A673 (cell line): ENCODE measurements around the gene ST6GAL2. TPM values are rescaled to one million over a fixed set of nuclear protein-coding genes. Genes with fewer than 3 reads are reported as not detected.
A peak's percentile ranks its signal among the peaks of the same experiment; 100 is the strongest.

Experiments used
- BruUV-seq: library from RNA; stranded (reverse); fragments of 400-500 nt; replicated peaks from 2 replicates; lab custom pipeline; 2021; lab: Mats Ljungman, UMichigan
- CTCF ChIA-PET: fragments of 300-600 bp; sonication (Branson Sonifier 250); formaldehyde crosslinking; loops from one replicate; lab custom pipeline; 2022; ENCODE audit warnings: antibody characterized with exemption; lab: Charles Lee
- POLR2A ChIA-PET: fragments of 300-600 bp; sonication (Branson Sonifier 250); formaldehyde crosslinking; loops from one replicate; lab custom pipeline; 2022; ENCODE audit warnings: antibody characterized with exemption; ENCODE audit not compliant: low non-redundant PET; lab: Charles Lee
- DNase-seq: peaks from one replicate; pipeline ENCODE4 v3.0.0-alpha.2; 2015; ENCODE audit warnings: low spot score
- H3K27ac ChIP-seq: fragments of 200-600 bp; sonication (generic); 2 replicates; pipeline ENCODE4 v1.5.1; 2016; ENCODE audit warnings: mixed run types, low read depth, mild to moderate bottlenecking, mixed read lengths, antibody characterized with exemption, low read length; ENCODE audit not compliant: poor library complexity, severe bottlenecking
- H3K27me3 ChIP-seq: fragments of 200-600 bp; sonication (generic); replicated peaks from 2 replicates; pipeline ENCODE4 v1.6.1; 2017; ENCODE audit warnings: mixed run types, low read depth, mild to moderate bottlenecking, mixed read lengths, antibody characterized with exemption, low read length; ENCODE audit not compliant: insufficient read depth, poor library complexity
- H3K36me3 ChIP-seq: fragments of 200-600 bp; sonication (generic); 2 replicates; pipeline ENCODE4 v1.6.1; 2016; ENCODE audit warnings: mixed run types, mild to moderate bottlenecking, mixed read lengths, antibody characterized with exemption, low read length; ENCODE audit not compliant: insufficient read depth, poor library complexity, severe bottlenecking
- H3K4me1 ChIP-seq: fragments of 200-600 bp; sonication (generic); 2 replicates; pipeline ENCODE4 v1.6.1; 2017; ENCODE audit warnings: mixed run types, mild to moderate bottlenecking, mixed read lengths, antibody characterized with exemption, low read length; ENCODE audit not compliant: insufficient read depth, poor library complexity, severe bottlenecking
- H3K4me3 ChIP-seq: fragments of 200-600 bp; sonication (generic); 2 replicates; pipeline ENCODE4 v1.5.1; 2016; ENCODE audit warnings: low read depth, mixed run types, mild to moderate bottlenecking, mixed read lengths, low read length; ENCODE audit not compliant: poor library complexity, severe bottlenecking
- H3K9me3 ChIP-seq: fragments of 200-600 bp; sonication (generic); 2 replicates; pipeline ENCODE4 v1.6.1; 2016; ENCODE audit warnings: mixed run types, low read depth, mild to moderate bottlenecking, mixed read lengths, antibody characterized with exemption, low read length; ENCODE audit not compliant: poor library complexity, severe bottlenecking
- EZH2 ChIP-seq: fragments of 200-600 bp; sonication (generic); IDR thresholded peaks from 2 replicates; pipeline ENCODE4 v1.6.1; 2017; ENCODE audit warnings: borderline replicate concordance, low read depth, mild to moderate bottlenecking, mixed read lengths, antibody characterized with exemption, low read length; ENCODE audit not compliant: poor library complexity, severe bottlenecking
- intact Hi-C: fragments of 100-400 bp; cut with micrococcal nuclease; formaldehyde crosslinking; loops from one replicate; pipeline ENCODE4 v1.10.0; 2022; ENCODE audit not compliant: unreplicated experiment
- total RNA-seq: library from RNA; stranded (reverse); gene quantifications from 2 replicates; pipeline ENCODE4 v1.2.3, GENCODE V29; 2021
- TF ChIP-seq, protein P1 (sequence below): fragments of 300-800, 200-600 bp; sonication (generic); conservative IDR thresholded peaks from 2 replicates; pipeline ENCODE4 v1.5.1; 2017; ENCODE audit warnings: low read depth, mild to moderate bottlenecking, antibody characterized with exemption, low read length, moderate library complexity, mixed read lengths

The ST6GAL2 gene
- total RNA-seq, 1 experiment from 2014 or later: 0.56 TPM

DNA sequence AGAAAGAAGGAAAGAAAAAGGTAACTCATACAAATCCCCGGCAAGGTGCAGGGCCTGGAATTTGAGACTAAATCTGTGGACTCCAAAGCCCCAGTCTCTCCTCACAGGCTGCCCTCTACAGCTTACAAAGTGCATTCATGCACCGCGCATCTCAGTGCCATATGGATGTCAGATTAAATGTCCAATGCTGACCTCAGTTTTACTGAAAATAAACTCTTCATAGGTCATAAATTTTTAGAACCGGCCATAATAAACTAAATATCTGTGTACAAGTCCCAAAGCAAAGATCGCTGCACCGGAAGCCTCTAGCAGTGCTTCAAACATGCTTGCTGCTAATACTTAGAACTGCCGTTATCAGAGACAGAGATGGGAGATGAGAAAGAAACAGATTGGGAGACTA lies 17.7 kb downstream of the ST6GAL2 start:
- H3K36me3 ChIP-seq: no peaks in the 10 kb centered on the region
- no peaks in the 10 kb centered on the region for H3K27me3 ChIP-seq

DNA sequence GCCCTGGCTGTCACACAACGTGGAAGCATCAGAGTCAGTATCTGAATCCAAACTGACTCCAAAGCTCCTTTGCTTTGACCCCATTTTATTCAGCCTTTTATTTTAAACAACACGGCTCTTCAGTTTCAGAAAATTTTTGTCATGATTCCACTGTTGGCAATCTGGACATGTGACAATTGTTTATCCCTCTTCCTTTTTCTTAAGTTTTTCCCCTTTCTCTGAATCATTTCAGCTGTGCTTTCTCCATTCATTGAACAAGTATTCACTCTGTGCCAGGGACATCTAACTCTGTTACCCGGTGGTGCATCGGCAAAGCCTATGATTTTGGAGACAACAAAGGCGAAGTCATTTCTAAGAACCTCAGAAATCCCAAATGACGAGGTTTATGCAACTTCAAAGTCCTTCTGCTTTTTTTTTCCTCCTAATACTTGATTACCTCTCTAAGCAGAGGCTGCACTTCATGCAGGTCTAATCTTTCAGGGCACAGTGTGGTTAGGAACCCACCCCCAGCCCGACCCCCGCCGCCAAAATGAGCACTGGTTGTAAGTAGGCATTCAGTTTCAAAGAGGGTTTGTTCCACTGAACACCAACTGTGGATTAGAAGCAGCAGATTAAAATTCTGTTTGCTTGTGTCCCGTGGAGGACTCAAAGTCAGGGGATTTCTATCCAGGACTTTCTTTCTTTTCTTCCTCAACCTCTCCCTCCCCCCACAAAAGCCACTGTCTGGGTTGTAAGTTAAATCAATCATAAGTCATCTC lies 18.6 kb downstream of the ST6GAL2 start:
- no peaks in the 10 kb centered on the region for H3K36me3 ChIP-seq

More for the DNA sequence above, 17.7 kb downstream of the ST6GAL2 start:
- BruUV-seq: no TSS peak
- POLR2A ChIA-PET: no interaction called here
- Histone ChIP-seq H3K9me3 (no peaks in the 10 kb centered on the region), H3K4me1 (no peaks in the 10 kb centered on the region), H3K4me3 (no peak overlapping the region), H3K27ac (no peak overlapping the region)
- CTCF ChIA-PET: no interaction called here
- intact Hi-C loops: no loop called here
- DNase-seq: no peak
- TF ChIP-seq EZH2: no peak
- TF ChIP-seq, protein P1, sequence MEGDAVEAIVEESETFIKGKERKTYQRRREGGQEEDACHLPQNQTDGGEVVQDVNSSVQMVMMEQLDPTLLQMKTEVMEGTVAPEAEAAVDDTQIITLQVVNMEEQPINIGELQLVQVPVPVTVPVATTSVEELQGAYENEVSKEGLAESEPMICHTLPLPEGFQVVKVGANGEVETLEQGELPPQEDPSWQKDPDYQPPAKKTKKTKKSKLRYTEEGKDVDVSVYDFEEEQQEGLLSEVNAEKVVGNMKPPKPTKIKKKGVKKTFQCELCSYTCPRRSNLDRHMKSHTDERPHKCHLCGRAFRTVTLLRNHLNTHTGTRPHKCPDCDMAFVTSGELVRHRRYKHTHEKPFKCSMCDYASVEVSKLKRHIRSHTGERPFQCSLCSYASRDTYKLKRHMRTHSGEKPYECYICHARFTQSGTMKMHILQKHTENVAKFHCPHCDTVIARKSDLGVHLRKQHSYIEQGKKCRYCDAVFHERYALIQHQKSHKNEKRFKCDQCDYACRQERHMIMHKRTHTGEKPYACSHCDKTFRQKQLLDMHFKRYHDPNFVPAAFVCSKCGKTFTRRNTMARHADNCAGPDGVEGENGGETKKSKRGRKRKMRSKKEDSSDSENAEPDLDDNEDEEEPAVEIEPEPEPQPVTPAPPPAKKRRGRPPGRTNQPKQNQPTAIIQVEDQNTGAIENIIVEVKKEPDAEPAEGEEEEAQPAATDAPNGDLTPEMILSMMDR: peak; percentile 31; the same call in 1 of the 2 replicates

DNA sequence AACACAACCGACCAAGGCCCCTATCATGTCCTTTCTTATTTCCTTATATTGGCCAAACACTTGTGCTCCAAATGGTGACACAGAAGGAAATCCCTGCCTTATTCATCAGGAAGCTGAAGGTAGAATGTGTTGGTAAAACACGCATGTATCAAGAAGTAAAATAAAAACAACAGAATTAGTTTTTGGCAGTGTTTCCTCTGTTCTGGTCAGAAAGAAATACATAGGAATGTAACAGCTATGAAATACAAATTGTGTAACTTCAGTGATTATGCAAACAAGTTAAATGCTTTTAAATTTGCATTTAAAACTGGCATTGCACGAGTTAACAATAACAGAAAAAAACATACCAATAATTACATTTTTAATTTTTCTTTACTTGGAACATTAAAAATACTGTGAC lies 19.3 kb downstream of the ST6GAL2 start:
- Histone ChIP-seq H3K27ac (no peak overlapping the region), H3K9me3 (no peaks in the 10 kb centered on the region), H3K27me3 (no peaks in the 10 kb centered on the region), H3K4me3 (no peak overlapping the region), H3K36me3 (no peaks in the 10 kb centered on the region), H3K4me1 (no peaks in the 10 kb centered on the region)
- intact Hi-C loops: no loop called here
- TF ChIP-seq, protein P1: no peak
- TF ChIP-seq EZH2: no peak
- POLR2A ChIA-PET: no interaction called here
- DNase-seq: no peak
- CTCF ChIA-PET: no interaction called here
- BruUV-seq: no TSS peak

More for the DNA sequence above, 18.6 kb downstream of the ST6GAL2 start:
- DNase-seq: no peak
- CTCF ChIA-PET: no interaction called here
- H3K9me3 ChIP-seq: no peaks in the 10 kb centered on the region
- no peak overlapping the region for H3K4me3 ChIP-seq
- no peaks in the 10 kb centered on the region for H3K27me3 ChIP-seq
- POLR2A ChIA-PET: no interaction called here
- intact Hi-C loops: no loop called here
- no peak for TF ChIP-seq EZH2
- TF ChIP-seq, protein P1: no peak
- H3K27ac ChIP-seq: no peak overlapping the region
- no TSS peak for BruUV-seq
- no peaks in the 10 kb centered on the region for H3K4me1 ChIP-seq
